DOHH2 (cell line): ENCODE measurements around the gene FOXF2.

Experiments used
- H3F3A ChIP-seq: fragments of 200-600 bp; sonication (generic), shearing (Covaris generic); 2 replicates; pipeline ENCODE4 v1.6.0; 2016; ENCODE audit warnings: antibody characterized with exemption, mild to moderate bottlenecking; ENCODE audit not compliant: control insufficient read depth, insufficient read depth
- H3K27ac ChIP-seq: fragments of 200-600 bp; sonication (generic); 2 replicates; pipeline ENCODE4 v1.5.1; 2014; ENCODE audit warnings: low read depth, mild to moderate bottlenecking, low read length, moderate library complexity
- H3K27me3 ChIP-seq: fragments of 200-600 bp; sonication (generic); 2 replicates; pipeline ENCODE4 v1.6.1; 2014; ENCODE audit warnings: mild to moderate bottlenecking, low read length, mixed read lengths; ENCODE audit not compliant: control insufficient read depth
- H3K36me3 ChIP-seq: fragments of 200-600 bp; sonication (generic); 2 replicates; pipeline ENCODE4 v1.6.1; 2014; ENCODE audit warnings: mild to moderate bottlenecking, low read length, moderate library complexity, mixed read lengths; ENCODE audit not compliant: control insufficient read depth
- H3K4me1 ChIP-seq: fragments of 200-600 bp; sonication (generic); 2 replicates; pipeline ENCODE4 v1.6.1; 2014; ENCODE audit warnings: mild to moderate bottlenecking, low read length, mixed read lengths; ENCODE audit not compliant: control insufficient read depth
- H3K4me2 ChIP-seq: fragments of 200-600 bp; sonication (generic); 2 replicates; pipeline ENCODE4 v1.6.0; 2014; ENCODE audit warnings: mild to moderate bottlenecking, low read length, moderate library complexity
- H3K4me3 ChIP-seq: fragments of 200-600 bp; sonication (generic); 2 replicates; pipeline ENCODE4 v1.5.1; 2014; ENCODE audit warnings: mild to moderate bottlenecking, low read length, mixed read lengths
- H3K79me2 ChIP-seq: fragments of 200-600 bp; sonication (generic); 2 replicates; pipeline ENCODE4 v1.6.1; 2014; ENCODE audit warnings: mild to moderate bottlenecking, low read length, mixed read lengths; ENCODE audit not compliant: control insufficient read depth
- H3K9me2 ChIP-seq: fragments of 200-600 bp; sonication (generic); replicated peaks from 2 replicates; pipeline ENCODE4 v1.6.1; 2014; ENCODE audit warnings: mild to moderate bottlenecking, low read length, mixed read lengths; ENCODE audit not compliant: control insufficient read depth
- H3K9me3 ChIP-seq: fragments of 200-600 bp; sonication (generic); 2 replicates; pipeline ENCODE4 v1.6.1; 2014; ENCODE audit warnings: antibody characterized with exemption, low read length, mixed read lengths; ENCODE audit not compliant: control insufficient read depth, insufficient read depth
- H4K20me1 ChIP-seq: fragments of 200-600 bp; sonication (generic); 2 replicates; pipeline ENCODE4 v1.6.0; 2014; ENCODE audit warnings: low read depth, mild to moderate bottlenecking, antibody characterized with exemption, low read length, moderate library complexity; ENCODE audit not compliant: control insufficient read depth, insufficient read depth
- EZH2phosphoT487 ChIP-seq: fragments of 200-600 bp; sonication (generic); IDR thresholded peaks from 2 replicates; pipeline ENCODE4 v1.6.1; 2017; ENCODE audit warnings: borderline replicate concordance, mild to moderate bottlenecking, antibody characterized with exemption, low read length, moderate library complexity, mixed read lengths
- TF ChIP-seq, protein P1 (sequence below): fragments of 200-600 bp; sonication (generic); IDR thresholded peaks from one replicate; pipeline ENCODE4 v1.5.1; 2014; ENCODE audit warnings: antibody characterized with exemption, mild to moderate bottlenecking, low read depth, low read length; ENCODE audit not compliant: poor library complexity, severe bottlenecking

The FOXF2 gene

DNA sequence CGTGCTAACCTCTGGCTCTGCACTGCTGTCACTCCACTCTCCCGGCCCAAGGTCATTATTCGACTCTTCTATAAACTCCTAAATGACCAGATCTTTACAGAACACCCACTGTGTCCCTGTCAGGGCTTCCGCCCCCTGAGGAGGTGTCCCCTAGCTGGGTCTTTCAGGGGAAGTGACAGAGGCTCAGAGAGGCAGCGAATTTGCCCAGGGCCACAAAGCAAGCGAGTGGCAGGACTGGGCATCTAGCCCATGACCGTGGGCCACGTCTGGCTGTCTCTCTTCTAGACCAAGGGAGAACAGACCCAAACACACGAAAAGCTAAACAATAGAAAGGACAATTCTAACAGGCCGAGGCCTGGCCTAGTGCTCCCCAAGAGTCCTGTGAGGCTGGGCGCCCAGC lies 27.4 kb downstream of the FOXF2 start:
- H3K36me3 ChIP-seq, result no peaks in the 10 kb centered on the region
- no peaks in the 10 kb centered on the region for H3K27me3 ChIP-seq

DNA sequence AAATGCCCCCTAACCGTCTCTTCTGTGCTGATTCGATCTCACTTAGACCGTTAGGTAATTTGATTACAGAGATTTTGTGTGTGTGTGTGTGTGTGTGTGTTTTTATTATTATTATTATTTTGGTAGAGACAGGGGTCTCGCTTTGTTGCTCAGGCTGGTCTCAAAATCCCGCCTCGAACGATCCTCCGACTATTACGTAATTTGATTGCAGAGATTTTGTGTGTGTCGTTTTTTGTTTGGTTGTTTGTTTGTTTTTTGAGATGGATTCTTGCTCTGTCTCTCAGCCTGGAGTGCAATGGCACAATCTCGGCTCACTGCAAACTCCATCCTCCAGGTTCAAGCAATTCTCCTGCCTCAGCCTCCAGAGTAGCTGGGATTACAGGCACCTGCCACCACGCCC lies 28.3 kb downstream of the FOXF2 start:
- Histone ChIP-seq H3K27me3 (no peaks in the 10 kb centered on the region), H3K79me2 (no peaks in the 10 kb centered on the region), H4K20me1 (no peaks in the 10 kb centered on the region), H3K36me3 (no peaks in the 10 kb centered on the region), H3K4me1 (no peaks in the 10 kb centered on the region), H3K9me3 (no peaks in the 10 kb centered on the region), H3K27ac (no peak overlapping the region), H3K4me3 (no peak overlapping the region), H3F3A (no peaks in the 10 kb centered on the region), H3K9me2 (no peaks in the 10 kb centered on the region), H3K4me2 (no peak overlapping the region)
- TF ChIP-seq, protein P1, sequence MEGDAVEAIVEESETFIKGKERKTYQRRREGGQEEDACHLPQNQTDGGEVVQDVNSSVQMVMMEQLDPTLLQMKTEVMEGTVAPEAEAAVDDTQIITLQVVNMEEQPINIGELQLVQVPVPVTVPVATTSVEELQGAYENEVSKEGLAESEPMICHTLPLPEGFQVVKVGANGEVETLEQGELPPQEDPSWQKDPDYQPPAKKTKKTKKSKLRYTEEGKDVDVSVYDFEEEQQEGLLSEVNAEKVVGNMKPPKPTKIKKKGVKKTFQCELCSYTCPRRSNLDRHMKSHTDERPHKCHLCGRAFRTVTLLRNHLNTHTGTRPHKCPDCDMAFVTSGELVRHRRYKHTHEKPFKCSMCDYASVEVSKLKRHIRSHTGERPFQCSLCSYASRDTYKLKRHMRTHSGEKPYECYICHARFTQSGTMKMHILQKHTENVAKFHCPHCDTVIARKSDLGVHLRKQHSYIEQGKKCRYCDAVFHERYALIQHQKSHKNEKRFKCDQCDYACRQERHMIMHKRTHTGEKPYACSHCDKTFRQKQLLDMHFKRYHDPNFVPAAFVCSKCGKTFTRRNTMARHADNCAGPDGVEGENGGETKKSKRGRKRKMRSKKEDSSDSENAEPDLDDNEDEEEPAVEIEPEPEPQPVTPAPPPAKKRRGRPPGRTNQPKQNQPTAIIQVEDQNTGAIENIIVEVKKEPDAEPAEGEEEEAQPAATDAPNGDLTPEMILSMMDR, result no peak
- TF ChIP-seq EZH2phosphoT487, result no peak

More for the DNA sequence above, 27.4 kb downstream of the FOXF2 start:
- no peaks in the 10 kb centered on the region for H3K4me1 ChIP-seq
- TF ChIP-seq, protein P1, result no peak
- H3K27ac ChIP-seq, result no peak overlapping the region
- H3K9me3 ChIP-seq, result no peaks in the 10 kb centered on the region
- no peak overlapping the region for H3K4me2 ChIP-seq
- no peaks in the 10 kb centered on the region for H3F3A ChIP-seq
- H3K79me2 ChIP-seq, result no peaks in the 10 kb centered on the region
- no peaks in the 10 kb centered on the region for H3K9me2 ChIP-seq
- H3K4me3 ChIP-seq, result no peak overlapping the region
- no peaks in the 10 kb centered on the region for H4K20me1 ChIP-seq

DNA sequence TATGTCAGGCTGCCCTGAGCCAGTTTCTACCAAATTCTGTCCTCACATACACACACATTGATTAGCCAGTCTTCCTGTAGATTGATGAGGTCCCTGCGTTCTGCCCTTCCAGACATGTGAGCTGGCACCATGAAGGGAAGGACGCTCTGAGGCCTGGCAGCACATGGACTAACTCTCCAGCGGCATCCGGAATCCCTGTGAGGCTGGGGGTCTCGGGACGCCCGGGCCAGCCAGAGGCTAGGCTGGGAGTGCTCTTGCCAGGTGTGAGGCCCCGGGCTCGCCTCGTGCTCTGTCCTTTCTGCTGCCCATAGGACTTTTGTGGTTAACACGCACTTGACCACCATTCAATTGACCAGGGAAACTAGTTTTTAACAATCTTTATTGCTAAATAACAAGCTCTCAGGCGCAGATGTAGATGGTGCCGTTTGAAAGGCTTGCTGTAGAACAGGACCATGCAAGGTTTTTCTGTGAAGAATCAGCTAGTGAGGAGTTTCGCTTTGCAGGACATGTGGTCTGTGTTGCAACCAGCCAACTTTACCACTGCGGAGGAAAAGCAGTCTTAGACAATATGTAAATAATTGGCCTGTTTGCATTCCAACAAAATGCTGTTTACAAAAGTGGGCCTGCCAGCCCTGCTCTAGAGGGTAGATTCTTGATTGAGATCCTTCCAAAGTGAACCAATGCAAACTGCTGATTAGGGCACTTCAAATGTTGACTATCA lies 29.3 kb downstream of the FOXF2 start:
- Histone ChIP-seq H3K4me3 (no peak overlapping the region), H3K9me2 (no peaks in the 10 kb centered on the region), H3K27ac (no peak overlapping the region), H3K4me2 (no peak overlapping the region), H3K79me2 (no peaks in the 10 kb centered on the region), H3K9me3 (no peaks in the 10 kb centered on the region), H3K36me3 (no peaks in the 10 kb centered on the region), H3F3A (no peaks in the 10 kb centered on the region), H3K4me1 (no peaks in the 10 kb centered on the region), H3K27me3 (no peaks in the 10 kb centered on the region), H4K20me1 (no peaks in the 10 kb centered on the region)
- TF ChIP-seq, protein P1, result no peak
- no peak for TF ChIP-seq EZH2phosphoT487
